NCI-H69 (cell line): ENCODE results near the gene FKBP15.
A peak's percentile ranks its signal among the peaks of the same experiment; 100 is the strongest.

Source experiments
- DNase-seq: peaks from one replicate; lab custom pipeline; 2025; lab: John Stamatoyannopoulos, UW

The FKBP15 gene

DNA sequence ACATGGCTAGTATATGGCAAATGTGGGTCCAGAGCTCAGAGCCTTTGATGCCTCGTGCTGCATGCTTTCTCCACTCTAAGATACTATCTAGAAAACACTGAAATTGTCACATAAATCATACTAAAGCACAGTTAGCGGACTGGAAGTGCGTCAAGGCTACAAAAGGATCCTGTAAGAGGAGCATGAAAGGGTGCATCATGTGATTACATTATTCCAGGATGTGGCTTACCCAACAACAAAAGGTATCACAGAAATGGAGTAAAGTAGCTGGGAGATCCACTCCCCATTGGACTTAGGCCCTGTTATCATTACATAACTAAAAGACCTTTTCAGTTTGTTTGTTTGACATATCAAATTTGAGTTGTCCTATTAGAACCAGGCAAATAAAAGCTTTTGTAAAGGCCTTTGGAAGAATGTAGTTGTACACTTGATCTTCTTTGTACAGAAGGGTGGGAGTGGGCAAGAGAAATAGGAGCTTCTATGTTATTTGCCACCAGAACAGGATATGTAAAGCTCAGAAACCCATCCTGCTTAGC is 7.1 kb upstream of the FKBP15 start:
- no peak for DNase-seq

DNA sequence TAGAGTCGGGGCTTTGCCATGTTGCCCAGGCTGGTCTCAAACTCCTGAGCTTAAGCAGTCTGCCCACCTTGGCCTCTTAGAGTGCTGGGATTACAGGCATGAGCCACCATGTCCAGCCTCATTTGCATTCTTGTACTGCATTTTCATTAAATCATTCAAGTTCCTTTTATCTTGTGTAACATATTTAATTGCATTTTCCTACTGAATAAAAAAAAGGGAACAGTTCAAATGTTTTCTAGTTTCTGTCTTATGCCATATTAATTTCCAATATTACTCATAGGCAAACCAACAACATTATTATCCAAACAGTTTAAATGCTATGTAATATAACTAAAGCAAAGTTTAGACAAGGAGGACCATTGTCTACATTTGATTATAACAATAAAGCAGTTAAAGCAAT is 6.4 kb upstream of the FKBP15 start:
- no peak for DNase-seq

DNA sequence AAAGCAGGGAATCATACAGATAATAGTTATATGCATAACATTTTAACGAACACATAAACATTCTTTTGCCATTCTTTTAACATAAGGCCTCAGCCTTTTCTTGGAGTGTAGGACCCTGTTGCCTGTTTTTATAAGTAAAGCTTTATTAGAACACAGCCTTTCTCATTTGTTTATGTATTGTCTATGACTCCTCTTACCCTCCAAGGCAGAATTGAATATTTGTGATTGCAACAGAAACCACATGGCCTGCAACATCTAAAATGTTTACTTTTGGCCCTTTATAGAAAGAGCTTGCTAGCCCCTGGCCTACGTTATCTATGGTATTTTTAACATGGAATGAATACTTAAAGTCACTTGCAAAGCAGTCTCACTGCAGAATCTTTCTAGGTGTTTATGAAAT is 2.9 kb upstream of the FKBP15 start:
- no peak for DNase-seq

DNA sequence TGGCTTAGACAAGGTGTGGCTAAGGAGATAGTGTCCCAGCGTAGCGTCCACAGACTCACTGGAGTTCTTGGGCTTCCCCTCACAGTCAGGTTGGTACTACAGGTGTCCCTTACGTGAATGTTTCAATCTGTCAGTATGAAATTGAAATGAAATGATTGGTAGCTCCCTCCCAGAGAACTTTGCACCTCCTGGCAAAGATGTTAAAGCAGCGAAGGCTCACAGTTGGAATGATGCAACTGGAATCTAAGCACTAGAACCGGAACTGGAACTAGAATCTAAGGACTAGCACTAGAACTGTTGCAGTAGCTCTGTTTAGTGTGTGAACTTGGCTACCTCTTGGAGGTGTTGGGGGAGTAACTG is 1.4 kb upstream of the FKBP15 start:
- peak; percentile 39 for DNase-seq

DNA sequence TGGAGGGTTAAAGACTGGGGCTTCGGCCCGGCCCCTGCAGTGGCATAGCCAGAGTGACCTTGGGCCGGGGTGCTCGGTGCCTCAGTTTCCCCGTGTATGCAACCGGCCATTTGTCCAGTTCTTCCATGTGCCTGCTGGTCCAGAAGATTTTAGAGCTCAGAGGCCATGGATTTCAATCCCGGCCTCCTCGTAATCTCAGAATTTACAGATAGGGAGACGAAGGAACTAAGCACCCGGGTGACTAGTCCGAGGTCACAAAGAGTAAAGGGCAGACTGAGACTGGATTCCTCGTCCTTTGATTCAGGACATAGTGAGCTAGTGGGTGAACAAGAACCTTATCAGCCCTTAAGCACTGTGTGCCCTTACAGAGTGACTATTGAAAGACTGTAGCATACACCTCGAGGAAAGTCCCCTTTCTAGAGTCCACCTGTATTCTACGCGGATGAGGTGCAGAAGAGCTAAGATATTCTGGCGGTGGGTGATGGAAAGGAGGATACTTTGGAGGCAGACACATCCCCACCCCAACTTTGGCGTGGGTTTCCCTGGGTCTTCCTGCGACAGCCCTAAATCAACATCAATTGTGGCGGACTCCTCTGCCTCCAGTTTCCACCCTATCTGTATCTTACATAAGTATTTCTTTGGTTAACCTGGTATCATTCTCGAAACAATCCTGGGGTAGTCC is 864 bp upstream of the FKBP15 start:
- DNase-seq: peak; percentile 62

DNA sequence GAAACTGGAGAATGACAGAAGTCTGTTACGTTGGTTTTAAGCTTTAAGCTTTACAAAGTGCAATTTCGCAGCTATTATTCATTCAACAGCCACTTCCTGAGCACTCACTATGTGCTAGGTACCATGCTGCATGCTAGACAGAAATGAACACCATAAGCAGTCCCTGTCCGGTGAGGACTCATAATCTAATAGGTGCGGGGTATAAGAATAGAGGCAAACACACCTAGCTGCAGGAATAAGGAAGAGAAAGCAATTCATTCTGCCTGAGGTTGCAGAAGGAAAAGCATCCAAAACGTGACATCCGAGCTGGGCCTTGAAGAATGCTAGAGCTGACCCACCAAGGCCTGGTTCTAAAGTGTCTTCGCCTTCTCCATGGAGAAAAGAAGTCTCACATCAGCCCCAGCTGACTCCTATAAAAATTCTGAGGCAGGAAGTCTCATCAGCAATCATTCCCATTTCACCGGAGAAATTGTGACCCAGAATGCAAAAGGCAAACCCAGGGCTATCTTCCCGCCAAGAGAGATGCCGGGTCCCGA is 542 bp downstream of the FKBP15 start:
- DNase-seq: no peak

DNA sequence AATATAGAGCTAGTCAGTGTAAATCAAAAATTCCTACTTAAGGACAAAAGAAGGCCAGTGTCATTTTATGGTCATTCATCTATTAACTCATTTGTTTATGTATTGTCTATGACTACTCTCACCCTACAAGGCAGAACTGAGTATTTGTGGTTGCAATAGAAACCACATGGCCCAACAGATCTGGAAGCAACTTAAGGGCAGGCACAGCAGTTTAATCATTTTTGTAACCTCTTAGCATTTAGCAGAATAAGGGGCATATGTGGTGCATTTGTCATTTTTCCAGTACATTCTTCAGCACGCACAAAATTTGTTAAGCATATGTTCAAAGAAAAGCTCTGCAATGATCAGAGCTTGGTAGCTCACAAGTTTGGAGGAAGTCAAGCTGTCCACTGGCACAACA is 1.1 kb downstream of the FKBP15 start:
- no peak for DNase-seq

DNA sequence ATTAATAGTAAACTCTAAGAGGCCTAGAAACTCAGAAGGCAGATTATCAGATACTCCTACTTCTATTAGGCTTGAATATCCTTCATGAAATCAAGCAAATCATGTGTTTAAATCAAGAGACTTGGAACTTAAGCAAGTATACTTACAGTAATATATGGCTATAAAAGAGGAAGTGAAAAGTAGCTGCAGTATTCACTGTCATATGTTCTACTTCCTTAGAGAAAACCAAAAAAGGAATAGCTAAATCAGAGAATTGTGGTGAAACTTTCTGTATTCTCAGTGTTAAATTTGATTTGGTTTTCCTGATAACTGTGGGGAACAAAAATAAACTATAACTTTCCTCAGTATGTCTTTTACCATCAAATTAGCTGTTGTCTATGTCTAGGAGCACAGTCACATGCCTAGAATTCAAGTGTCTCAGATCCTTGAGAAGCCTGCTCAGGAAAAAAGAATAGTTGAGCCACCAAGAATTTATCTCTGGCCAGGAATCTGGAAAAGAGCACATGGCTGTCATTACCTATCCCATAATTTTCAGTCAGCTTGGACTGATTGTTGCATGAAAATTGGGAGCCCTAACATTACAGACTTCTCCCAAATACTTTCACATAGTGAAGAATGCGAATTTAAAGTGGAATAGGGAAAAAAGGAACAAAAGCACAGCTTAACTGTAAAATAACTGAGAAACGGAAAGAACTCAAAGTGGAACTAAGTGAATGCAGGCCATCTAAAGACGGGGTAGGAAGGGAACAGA is 1.7 kb downstream of the FKBP15 start:
- DNase-seq: no peak

DNA sequence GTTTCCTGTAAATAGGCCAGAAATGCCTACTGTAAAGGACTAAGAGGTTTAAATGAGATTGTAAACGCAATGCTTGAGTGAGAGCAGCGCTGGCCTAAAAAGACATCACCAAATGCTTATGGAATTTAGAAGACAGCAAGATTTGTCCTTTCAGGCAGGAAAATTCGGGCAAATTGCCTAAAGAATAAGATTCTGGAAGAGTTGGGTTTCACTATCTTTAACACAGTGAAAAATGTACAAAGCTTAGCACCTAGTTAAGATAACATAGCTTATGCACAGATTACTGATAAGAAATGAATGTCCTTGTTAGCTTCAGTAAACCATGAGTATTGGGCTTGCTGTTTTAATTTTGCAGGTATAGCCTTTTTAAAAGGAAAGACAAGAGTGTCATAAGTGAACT is 4.7 kb downstream of the FKBP15 start:
- no peak for DNase-seq

DNA sequence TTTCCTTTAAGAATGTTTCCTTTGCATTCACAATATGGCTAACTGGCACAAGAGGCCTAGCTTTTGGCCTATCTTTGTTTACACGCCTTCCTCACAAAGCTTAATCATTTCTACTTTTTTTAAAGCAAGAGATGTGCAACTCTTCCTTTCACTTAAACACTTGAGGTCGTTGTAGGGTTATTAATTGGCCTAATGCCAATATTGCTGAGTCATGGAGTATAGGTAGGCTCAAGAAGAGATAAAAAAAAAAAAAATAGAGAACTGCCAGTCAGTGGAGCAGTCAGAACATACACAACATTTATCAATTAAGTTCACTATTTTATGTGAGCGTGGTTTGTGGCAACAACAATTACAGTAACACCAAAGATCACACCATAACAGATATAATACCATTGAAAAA is 5.9 kb downstream of the FKBP15 start:
- peak; percentile 19 for DNase-seq

DNA sequence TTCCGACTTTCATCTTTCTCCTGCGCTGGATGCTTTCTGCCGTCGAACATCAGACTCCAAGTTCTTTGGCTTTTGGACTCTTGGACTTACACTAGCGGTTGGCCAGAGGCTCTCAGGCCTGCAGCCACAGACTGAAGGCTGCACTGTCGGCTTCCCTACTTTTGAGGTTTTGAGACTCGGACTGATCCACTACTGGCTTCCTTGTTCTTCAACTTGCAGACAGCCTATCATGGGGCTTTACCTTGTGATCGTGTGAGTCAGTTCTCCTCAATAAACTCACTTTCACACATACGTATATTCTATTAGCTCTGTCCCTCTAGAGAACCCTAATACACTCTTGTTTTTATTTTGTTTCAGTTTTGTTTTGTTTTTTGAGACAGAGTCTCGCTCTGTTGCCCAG is 10.3 kb downstream of the FKBP15 start:
- no peak for DNase-seq

DNA sequence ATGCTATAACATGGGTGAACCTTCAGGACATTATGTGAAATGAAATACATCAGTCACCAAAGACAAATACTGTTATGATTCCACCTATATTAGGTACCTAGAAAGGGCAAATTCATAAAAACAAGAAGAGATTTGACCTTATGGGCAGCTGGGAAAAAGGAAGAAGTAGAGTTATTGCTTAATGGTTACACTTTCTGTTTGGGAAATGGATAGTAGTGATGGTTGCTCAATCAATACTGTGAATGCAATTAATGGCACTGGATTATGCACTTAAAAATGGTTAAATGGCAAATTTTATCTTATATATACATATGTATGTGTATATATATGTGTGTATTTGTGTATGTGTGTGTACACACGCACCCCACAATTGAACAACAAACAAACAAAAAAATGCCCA is 15.2 kb downstream of the FKBP15 start:
- no peak for DNase-seq

DNA sequence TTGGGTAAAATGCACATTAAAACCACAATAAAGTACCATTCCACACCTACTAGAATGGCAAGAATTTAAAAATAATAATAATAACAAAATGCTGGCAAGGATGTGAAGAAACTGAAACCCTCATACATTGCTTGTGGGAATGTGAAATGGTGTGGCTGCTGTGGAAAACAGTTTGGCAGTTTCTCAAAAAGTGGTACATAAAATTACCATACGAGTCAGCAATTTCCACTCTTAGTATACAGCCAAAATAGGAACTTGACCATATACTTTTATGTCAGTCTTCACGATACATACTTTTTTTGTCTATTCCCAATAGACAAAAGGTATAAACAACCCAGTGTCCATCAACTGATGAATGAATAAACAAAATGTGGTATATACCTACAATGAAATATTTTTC is 15.6 kb downstream of the FKBP15 start:
- DNase-seq: no peak

DNA sequence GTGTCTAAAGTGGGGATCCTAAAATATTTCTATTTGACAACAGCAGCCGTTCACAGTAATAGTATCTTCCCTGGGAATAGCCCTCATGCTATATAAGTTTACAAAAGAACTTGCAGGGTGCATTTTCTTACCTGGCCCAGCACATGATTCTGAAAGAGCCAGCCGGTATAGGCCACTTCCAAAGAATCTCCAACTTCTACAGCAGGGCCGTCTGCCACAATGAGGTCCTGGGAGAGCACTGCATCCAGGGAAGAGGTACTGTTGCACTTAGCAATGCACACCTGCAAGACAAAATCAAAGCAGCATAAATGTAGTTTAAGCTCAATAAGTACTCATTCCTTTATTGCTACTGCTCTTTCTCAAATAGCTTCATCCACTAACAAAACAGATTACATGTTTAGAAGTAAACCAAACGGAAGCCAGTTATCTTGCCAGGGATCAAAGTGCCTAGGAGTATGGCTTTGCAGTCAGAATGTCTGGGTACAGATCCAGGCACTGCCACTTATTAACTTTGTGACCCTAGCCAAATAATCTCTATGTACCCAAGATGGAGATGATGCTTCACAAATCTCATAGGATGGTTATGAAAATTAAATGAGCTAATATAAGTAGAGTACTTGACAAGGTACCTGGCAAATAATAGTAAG is 21.3 kb downstream of the FKBP15 start:
- no peak for DNase-seq

DNA sequence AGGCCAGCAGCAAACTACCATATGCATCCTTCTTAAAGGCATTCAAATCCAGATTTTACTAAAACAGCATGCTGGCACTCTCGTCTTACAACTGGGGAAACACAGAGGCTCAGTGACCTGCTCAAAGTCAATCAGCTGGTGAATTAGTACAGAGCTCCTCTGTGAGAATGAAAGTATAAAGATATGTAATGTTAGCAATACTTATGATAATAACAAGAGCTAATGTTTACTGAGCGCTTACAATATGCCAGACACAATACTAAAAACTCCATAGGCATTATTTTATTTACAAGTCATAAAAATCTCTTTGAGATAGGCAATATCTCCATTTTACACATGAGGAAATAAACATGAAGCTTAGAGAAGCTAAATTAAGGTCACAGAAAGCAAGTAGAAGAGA is 28.6 kb downstream of the FKBP15 start:
- no peak for DNase-seq

DNA sequence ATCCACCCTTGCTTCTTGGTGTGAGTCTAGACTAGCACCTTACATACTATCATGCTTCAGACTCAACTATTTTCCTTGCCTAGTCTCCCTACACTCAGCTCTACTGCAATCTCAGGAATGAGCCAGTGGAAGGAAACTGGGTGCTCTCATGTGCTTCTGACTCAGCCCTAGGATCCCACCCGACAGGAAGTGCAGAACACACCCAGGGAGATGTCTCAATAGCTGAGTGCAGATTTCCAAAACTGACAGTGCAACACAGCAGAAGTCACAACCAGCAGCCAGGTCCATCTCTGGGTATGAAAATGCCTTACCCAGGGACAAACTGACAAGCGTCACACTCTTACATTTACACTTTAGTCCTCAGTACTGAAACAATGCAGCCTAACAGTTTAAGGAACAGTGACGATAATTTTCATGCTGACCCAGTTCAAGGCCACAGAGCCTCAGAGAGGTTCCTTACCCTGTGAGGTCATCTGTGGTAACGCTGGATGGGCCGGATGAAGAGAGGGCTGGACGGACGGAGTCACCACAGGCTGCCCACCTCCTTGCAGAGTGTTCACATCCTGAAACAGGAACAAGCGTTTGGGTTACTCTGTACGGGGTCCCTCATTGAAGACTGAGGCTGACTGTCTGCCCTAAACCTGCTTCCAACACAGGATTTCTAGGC is 33.0 kb downstream of the FKBP15 start:
- no peak for DNase-seq

DNA sequence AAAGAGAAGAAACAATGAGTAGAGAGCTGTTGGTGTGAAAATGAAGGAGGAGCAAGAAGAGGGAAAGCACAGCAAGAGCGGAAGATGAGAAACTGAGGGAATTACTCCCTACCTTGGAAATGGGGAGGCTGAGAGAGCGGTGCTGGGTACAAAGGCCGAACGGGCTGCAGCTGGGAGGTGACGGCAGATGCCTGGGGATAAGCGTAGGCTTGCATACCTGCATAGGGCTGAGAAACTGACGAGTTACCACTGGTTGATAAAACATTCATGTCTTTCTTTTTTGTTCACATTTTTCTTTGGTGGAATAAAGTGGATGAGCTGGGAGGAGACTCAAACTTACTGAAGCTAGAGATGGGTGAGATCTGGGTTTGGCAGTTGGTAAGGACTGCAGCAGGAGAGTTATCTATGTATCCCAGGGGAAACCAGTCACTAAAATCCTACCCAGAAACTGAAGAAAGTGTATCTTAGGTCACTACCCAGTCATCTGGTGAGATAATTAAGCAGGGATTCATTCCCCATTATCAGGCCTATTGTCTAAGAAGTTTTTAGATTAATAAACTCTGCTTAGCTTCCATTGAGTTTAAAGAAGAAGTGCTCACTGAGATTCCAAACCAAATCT is 34.8 kb downstream of the FKBP15 start:
- no peak for DNase-seq

DNA sequence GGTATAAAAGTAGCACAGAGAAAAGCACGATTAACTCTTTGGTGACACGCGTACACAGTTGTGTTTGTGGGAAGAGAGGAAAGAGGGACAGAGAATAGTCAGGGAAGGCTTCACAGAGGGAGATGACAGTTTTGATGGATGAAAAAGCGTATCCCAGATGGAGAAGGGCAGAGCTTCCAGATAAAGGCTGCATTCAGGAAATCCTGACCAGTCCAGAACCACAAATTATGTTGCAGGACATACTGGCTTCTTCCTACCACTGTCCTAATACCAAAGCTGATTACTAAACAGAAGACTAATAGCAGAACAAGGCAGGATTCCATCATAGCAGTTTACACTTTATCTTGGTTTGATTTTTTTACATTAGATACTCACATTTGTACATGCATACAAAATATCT is 35.8 kb downstream of the FKBP15 start:
- no peak for DNase-seq

DNA sequence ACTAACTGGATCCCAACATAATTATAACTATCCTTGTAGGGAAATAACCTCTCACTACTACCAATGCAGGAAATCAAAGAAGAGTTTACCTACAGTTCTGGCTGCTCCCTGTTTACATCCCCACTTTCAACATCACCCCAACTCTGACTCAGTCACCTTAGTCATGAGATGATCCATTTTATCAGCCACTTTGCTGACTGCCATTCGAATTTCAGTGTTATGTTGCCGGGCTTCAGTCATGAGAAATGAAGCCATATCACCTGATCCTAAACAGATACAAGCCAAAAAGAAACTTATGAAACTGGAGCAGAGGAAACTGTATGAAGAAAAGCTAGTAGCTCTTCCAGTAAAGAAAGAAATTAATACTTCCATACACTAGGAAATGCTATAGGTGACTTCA is 36.5 kb downstream of the FKBP15 start:
- no peak for DNase-seq

DNA sequence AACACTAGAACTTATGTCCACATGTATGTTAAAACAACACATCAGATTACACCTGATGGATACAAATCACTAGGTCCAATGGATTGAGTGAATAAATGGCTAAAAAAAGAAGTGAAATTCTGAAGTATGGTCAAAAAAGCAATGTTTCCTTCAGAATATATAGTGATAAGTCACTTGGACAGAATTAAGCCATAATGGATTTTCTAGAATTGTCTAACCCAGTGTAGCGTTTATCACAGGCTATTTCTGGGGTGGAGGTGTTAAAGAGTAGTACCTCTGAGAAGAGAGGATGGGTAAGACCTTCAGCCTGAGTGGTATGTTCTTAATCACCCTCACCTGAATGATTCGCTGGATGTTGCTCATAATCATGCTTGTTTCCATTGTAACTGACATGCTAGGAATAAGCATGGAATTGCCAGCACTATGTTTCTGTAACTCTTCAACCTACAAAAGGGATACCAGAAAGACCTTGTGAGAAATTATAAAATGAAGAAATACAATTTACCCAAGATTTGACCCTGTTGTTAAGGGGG is 37.1 kb downstream of the FKBP15 start:
- no peak for DNase-seq

DNA sequence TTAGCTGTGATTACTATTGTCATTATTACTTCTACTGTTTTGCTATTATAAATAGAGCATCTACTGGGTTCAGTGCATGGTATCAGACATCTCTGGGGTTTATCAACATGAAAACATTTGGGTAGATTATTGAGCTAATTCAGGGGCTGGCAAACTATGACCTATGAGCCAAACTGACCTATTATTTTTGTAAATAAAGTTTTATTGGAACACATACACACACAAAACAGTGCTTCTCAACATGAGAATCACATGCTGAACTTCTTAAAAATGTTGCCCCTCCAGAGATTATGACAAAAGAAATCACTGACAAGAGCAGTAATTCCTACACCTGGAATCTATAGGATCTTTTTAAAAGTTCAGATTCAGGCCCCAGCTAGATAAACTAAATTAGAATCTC is 39.9 kb downstream of the FKBP15 start:
- DNase-seq: no peak

DNA sequence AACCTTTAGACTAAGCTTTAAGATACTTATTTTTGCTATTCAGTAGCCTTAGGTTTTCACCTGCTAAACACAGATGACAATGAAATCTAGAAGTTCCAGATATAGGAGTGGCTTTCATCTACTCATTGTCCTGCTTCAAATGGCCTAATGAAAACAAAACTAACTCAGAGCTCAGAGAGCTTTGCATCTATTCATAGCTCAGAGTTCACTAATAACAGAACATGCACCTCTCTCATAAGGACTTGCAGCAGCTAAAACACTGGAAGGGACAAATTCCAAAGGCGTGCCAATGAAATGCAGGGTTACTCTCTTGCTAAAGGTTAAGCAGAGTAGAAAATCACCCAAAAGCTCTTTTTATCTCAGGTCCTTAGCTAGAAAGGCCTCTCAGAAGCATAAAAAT is 41.2 kb downstream of the FKBP15 start:
- no peak for DNase-seq
